ENCODE results near the gene ACSS2. TPM values are rescaled to one million over a fixed set of nuclear protein-coding genes. Genes with fewer than 3 reads are reported as not detected.

Gene ACSS2
- polyA plus RNA-seq, 2 of the 4 experiments (the other 2 are of a cell fraction), result 22.1 to 24.1 TPM

GRCh38 chr20:34971561-34972235 lies 95.3 kb downstream of the ACSS2 start:
- H3K27ac ChIP-seq, result no peak overlapping the region
- H3K9me3 ChIP-seq, result no peaks in the 10 kb centered on the region
- FAIRE-seq, result no peak
- TF ChIP-seq ZFP36 (IDR thresholded peaks at IDR 0.05; ENCODE audit: borderline replicate concordance, partially characterized antibody) (no peak), CEBPB (IDR thresholded peaks at IDR 0.05) (no peak), CHD2 (IDR thresholded peaks at IDR 0.05; ENCODE audit: low read length, partially characterized antibody) (no peak), HES2 (IDR thresholded peaks at IDR 0.05) (no peak), FOSB (CRISPR knock-in tag; IDR thresholded peaks at IDR 0.05) (no peak), BCL3 (IDR thresholded peaks at IDR 0.05) (no peak), PHF8 (IDR thresholded peaks at IDR 0.05; ENCODE audit: borderline replicate concordance, low read depth) (no peak), RCOR1 (IDR thresholded peaks at IDR 0.05; ENCODE audit: low read depth, low read length) (no peak), FOSL2 (IDR thresholded peaks at IDR 0.05) (no peak), FOSL2 (CRISPR knock-in tag; IDR thresholded peaks at IDR 0.05) (no peak), USF2 (IDR thresholded peaks at IDR 0.05) (no peak), MYC (IDR thresholded peaks at IDR 0.05; ENCODE audit: borderline replicate concordance, low read length) (no peak), FOXS1 (CRISPR knock-in tag; IDR thresholded peaks at IDR 0.05) (no peak), NPAS2 (CRISPR knock-in tag; IDR thresholded peaks at IDR 0.05; ENCODE audit: borderline replicate concordance) (no peak)
- H3K4me1 ChIP-seq, result no peaks in the 10 kb centered on the region
- CTCF ChIA-PET, result interaction anchor here (0.9 to 2.3 kb wide), 3 partner anchors 70 to 99 kb away, joined by 3 to 11 read pairs (median 3); partner anchors contain the start of gene GGT7
- POLR2A ChIA-PET, result interaction anchor here (1.4 kb wide), 1 partner anchor 16 kb away, joined by 3 read pairs; no protein-coding TSS in a partner anchor
- no peak overlapping the region for H3K4me2 ChIP-seq
- 74% methylated on average over 10 of the region's 10 CpGs for WGBS (ENCODE audit: missing lambda C conversion rate)
- ATAC-seq, result no peak
- H3K4me3 ChIP-seq, result no peak overlapping the region
- DNase-seq (ENCODE audit: low read depth in 1 of 2, low spot score in 1 of 2), result no peak

GRCh38 chr20:34974246-34974645 lies 97.8 kb downstream of the ACSS2 start:
- CTCF ChIA-PET, result interaction anchor here (0.7 to 2.1 kb wide), 5 partner anchors 12 to 289 kb away, joined by 4 to 9 read pairs (median 4); no protein-coding TSS in a partner anchor
- ATAC-seq, result no peak
- H3K4me3 ChIP-seq, result no peak overlapping the region
- POLR2A ChIA-PET, result no interaction called here
- no peak overlapping the region for H3K27ac ChIP-seq
- H3K9me3 ChIP-seq, result no peaks in the 10 kb centered on the region
- no peaks in the 10 kb centered on the region for H3K4me1 ChIP-seq
- no peak for FAIRE-seq
- DNase-seq (ENCODE audit: low read depth in 1 of 2, low spot score in 1 of 2), result no peak
- H3K4me2 ChIP-seq, result no peak overlapping the region
- WGBS (ENCODE audit: missing lambda C conversion rate), result 47% methylated on average over 4 of the region's 4 CpGs
- TF ChIP-seq NR3C1 (IDR thresholded peaks at IDR 0.05) (no peak), TP53 (CRISPR knock-in tag; IDR thresholded peaks at IDR 0.05) (no peak), RCOR1 (IDR thresholded peaks at IDR 0.05; ENCODE audit: low read depth, low read length) (no peak), REST (IDR thresholded peaks at IDR 0.05) (no peak), PBX3 (IDR thresholded peaks at IDR 0.05) (no peak), MAX (IDR thresholded peaks at IDR 0.05) (no peak), ZNF302 (CRISPR knock-in tag; IDR thresholded peaks at IDR 0.05) (no peak), POLR2AphosphoS2 (conservative IDR thresholded peaks at IDR 0.05; ENCODE audit: low read length) (no peak), ESRRA (IDR thresholded peaks at IDR 0.05; ENCODE audit: borderline replicate concordance, low read length) (no peak), KDM1A (IDR thresholded peaks at IDR 0.05; ENCODE audit: low read depth) (no peak), EHF (CRISPR knock-in tag; IDR thresholded peaks at IDR 0.05) (no peak), BCL3 (IDR thresholded peaks at IDR 0.05) (no peak), ZSCAN20 (CRISPR knock-in tag; IDR thresholded peaks at IDR 0.05) (no peak), TFCP2L1 (CRISPR knock-in tag; IDR thresholded peaks at IDR 0.05) (no peak), JUN (IDR thresholded peaks at IDR 0.05) (no peak), E2F6 (IDR thresholded peaks at IDR 0.05; ENCODE audit: borderline replicate concordance, low read depth) (no peak), HDAC2 (IDR thresholded peaks at IDR 0.05) (no peak)
